ENCODE measurements around the gene HOXB3.

The HOXB3 gene

GRCh38 chr17:48632579-48633265, 42.7 kb upstream of the HOXB3 start:
- TF ChIP-seq, protein P1, sequence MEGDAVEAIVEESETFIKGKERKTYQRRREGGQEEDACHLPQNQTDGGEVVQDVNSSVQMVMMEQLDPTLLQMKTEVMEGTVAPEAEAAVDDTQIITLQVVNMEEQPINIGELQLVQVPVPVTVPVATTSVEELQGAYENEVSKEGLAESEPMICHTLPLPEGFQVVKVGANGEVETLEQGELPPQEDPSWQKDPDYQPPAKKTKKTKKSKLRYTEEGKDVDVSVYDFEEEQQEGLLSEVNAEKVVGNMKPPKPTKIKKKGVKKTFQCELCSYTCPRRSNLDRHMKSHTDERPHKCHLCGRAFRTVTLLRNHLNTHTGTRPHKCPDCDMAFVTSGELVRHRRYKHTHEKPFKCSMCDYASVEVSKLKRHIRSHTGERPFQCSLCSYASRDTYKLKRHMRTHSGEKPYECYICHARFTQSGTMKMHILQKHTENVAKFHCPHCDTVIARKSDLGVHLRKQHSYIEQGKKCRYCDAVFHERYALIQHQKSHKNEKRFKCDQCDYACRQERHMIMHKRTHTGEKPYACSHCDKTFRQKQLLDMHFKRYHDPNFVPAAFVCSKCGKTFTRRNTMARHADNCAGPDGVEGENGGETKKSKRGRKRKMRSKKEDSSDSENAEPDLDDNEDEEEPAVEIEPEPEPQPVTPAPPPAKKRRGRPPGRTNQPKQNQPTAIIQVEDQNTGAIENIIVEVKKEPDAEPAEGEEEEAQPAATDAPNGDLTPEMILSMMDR (IDR thresholded peaks at IDR 0.05; ENCODE audit: insufficient read depth, low read depth, low read length, missing control alignments), result no peak
- DNase-seq (ENCODE audit: low read depth), result no peak
- no peak overlapping the region for H3K4me3 ChIP-seq (ENCODE audit: low read length)

- no peak for DNase-seq (ENCODE audit: low read depth)
- TF ChIP-seq, protein P1 (IDR thresholded peaks at IDR 0.05; ENCODE audit: insufficient read depth, low read depth, low read length, missing control alignments), result no peak
- no peak overlapping the region for H3K4me3 ChIP-seq (ENCODE audit: low read length)
Observed at GRCh38 chr17:48631693-48632578, 41.9 kb upstream of the HOXB3 start.

DNA sequence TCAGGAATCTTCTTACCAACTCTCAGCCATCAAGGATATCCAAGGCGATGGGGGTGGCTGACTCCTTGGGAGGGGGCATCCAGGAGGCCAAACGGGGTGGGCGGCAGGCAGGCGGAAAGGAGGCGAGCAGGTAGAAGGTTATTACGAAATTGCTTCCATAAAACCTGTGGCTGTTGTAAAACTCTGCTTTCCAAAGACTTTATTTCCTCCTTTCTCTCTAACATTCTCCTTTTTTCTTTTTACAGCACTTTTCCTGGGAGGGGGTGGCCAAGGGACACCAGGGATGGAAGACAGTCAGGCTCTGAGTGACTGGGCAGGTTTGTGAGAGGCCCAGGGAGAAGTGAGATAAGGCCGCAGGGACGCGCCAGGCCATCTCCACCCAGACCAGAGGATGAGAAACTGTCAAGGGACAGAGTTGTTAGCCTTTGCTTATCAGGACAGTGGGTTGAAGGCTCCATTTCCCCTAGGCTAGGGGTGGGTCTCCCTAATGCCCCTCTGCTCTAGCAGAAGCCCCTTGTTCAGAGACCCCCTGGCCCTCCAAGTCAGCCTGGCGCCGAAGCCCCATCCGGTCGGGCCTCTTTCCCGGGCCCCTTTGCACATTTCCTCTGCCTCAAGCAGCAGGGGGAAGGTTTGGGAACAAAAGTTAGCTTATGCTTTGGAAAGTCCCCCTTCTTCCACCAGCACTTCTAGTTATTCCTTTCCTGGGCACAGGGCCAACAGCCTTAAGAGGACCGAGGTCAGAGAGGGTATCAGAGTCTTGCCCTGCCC, 41.1 kb upstream of the HOXB3 start:
- no peak for DNase-seq (ENCODE audit: low read depth)
- TF ChIP-seq, protein P1 (IDR thresholded peaks at IDR 0.05; ENCODE audit: insufficient read depth, low read depth, low read length, missing control alignments), result no peak

GRCh38 chr17:48630009-48630924, 40.2 kb upstream of the HOXB3 start:
- TF ChIP-seq, protein P1 (IDR thresholded peaks at IDR 0.05; ENCODE audit: insufficient read depth, low read depth, low read length, missing control alignments), result no peak
- no peak for DNase-seq (ENCODE audit: low read depth)
- H3K4me3 ChIP-seq (ENCODE audit: low read length), result no peak overlapping the region

More for the DNA sequence above, 41.1 kb upstream of the HOXB3 start:
- H3K4me3 ChIP-seq (ENCODE audit: low read length), result no peak overlapping the region

- DNase-seq (ENCODE audit: low read depth), result no peak
- TF ChIP-seq, protein P1 (IDR thresholded peaks at IDR 0.05; ENCODE audit: insufficient read depth, low read depth, low read length, missing control alignments), result no peak
- H3K4me3 ChIP-seq (ENCODE audit: low read length), result no peak overlapping the region
Observed at GRCh38 chr17:48629411-48629759, 39.3 kb upstream of the HOXB3 start.

Data from epithelial cell of esophagus (primary cell).